ENCODE data around the gene BEAN1.
"Not testable (repeated sequence)": the region's sequence is repeated elsewhere in the genome, so short reads cannot be mapped to it uniquely, and the experiment has no call there.

BEAN1 gene

GRCh38 chr16:66486199-66486772, 59.2 kb downstream of the BEAN1 start:
- DNase-seq (ENCODE audit: low read depth in 2 of 2): no peak

DNA sequence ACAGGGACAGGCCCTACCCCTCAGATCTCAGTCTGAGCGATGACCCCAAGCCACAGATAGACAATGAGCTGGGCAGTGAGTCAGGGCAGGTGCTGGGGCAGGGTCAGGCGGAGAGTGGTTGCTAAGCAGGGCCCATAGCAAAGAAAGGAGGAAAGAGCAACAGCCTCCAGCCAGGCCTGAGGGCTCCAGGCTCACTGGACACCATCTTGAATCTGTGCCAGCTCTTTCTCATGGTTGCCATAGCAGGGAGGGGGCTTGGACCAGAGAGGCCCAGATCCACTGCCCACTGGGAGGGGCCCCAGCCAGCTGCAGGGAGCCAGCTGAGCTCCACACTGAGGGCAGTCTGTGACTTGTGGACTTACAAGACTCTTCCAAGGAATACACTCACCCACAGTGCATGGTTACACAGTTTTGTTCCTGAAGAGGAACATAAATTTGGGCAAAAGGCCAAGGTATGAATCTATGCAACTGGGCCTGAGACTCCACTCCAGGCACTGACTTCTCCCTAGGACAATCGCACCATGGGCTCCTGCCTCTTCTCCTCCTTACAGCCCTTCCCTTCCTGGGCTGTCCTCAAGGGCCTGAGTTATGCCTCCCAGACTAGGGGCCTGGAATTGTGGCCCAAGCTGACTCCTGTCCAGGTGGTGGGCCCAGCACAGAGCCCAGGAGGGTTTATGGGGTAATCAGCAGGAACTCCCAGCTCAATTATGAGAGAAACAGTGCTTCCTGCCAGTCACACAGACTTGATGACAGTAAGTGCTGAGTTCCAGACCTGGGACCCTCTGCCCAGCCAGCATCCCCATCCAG, 59.9 kb downstream of the BEAN1 start:
- DNase-seq (ENCODE audit: low read depth in 2 of 2): no peak

GRCh38 chr16:66487580-66488275, 60.6 kb downstream of the BEAN1 start:
- no peak for DNase-seq (ENCODE audit: low read depth in 2 of 2)

DNA sequence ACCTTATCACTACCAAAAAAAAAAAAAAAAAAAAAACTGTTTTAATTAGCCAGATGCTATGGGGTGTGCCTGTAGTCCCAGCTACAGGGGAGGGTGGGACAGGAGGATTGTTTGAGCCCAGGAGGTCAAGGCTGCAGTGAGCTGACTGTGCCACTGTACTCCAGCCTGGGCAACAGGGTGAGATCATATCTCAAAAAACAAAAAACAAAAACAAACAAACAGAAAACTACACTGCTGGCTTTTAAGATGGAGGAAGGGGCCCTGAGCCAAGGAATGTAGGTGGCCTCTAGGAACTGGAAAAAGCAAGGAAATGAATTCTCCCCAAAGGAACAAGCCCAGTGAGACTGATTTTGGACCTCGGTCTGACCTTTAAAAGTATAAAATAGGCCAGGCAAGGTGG, 61.4 kb downstream of the BEAN1 start:
- DNase-seq (ENCODE audit: low read depth in 2 of 2): no peak

DNA sequence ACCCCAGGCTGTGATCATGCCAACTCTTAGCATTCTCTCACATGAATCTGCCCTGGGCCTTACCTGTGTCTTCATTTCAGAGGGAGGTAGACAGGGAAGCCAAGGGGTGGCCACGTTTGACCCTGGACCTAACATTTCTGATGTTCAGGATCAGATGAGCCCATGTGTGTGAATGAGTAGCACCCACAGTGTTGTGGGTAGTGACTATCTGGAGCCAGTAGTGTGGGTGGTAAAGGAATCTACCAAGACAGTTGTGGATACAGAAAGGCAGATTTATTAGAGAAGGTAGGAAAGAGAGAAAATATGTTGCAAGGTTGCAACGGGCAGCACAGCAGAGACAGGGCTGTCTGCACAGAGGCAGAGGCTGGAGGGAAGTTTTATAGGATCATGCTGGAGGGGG, 62.3 kb downstream of the BEAN1 start:
- DNase-seq (ENCODE audit: low read depth in 2 of 2): no peak

- no peak for DNase-seq (ENCODE audit: low read depth in 2 of 2)
Measured at GRCh38 chr16:66489818-66490217, 62.7 kb downstream of the BEAN1 start.

DNA sequence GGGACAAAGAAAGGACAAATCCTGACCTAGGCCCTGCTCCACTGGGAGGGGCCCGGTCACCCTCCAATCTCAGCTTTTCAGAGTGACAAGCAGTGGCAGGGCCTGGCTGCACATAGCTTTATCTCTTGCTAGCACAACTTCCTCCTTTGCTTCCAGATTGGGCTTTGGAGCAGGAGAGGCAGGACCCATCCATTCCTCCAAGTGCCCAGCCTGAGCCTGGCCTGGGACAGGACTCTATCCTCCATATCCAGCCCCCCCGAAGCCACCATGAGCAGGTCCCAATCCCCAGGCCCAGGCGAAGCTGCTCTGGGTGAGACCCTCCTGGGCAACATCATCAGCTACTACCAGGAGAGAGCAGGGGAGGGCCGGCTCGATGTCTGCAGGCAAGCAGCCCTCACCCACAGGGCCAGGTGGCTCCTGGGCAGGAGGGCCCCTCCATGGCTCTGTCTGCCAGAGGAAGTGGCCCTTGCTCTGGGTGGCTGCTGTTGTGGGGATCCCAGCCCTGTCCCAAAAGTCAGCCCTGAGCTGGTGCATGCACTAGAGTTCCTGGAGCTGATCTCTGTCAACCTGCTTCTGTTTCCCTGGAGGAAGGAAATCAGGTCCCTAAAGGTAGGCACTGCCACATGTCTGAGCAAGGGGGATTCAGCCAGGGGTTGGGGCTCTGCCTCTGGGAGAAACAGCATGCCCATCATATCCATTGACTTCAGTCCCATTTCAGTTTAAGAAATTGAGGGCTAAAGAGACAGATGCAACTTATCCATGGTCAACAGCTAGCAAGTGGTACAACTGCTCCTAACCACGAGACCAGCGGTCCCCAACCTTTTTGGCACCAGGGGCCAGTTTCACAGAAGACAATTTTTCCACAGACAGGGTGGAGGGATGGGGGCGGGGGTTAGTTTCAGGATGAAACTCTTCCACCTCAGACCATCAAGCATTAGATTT, 64.0 kb downstream of the BEAN1 start:
- DNase-seq (ENCODE audit: low read depth in 2 of 2): no peak

DNA sequence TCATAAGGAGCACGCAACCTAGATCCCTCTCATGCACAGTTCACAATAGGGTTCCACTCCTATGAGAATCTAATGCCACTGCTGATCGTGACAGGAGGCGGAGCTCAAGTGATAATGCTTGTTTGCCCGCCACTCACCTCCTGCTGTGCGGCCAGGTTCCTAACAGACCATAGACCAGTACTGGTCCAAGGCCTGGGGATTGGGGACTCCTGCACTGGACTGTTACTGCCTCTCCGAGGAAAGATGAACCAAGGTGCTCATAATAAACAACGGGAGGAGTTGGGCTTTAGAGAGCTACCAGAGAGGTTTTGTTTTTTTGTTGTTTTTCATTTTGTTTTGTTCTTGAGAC, 64.6 kb downstream of the BEAN1 start:
- DNase-seq (ENCODE audit: low read depth in 2 of 2): no peak

GRCh38 chr16:66493490-66494401, 66.7 kb downstream of the BEAN1 start:
- DNase-seq (ENCODE audit: low read depth in 2 of 2): no peak

DNA sequence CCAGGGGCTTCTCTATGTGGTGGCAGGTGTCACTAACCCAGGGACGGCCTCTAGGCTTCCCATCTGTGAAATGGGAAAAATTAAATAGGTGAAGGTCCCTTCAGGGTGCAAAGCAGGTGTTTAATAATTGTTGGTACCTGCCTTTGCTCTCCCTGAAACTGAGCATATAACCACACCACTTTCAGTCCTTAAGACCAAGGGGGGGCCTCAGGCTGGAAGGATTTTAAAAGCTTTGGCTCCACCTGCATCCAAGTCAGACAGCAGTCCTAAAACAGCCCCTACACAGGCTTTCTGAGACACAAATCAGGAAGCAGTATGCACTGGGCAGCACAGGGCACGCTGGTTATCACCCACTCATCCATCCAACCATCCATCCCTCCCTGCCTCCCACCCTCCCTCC, 67.8 kb downstream of the BEAN1 start:
- no peak for DNase-seq (ENCODE audit: low read depth in 2 of 2)

GRCh38 chr16:66495440-66495839, 68.3 kb downstream of the BEAN1 start:
- DNase-seq (ENCODE audit: low read depth in 2 of 2): no peak

DNA sequence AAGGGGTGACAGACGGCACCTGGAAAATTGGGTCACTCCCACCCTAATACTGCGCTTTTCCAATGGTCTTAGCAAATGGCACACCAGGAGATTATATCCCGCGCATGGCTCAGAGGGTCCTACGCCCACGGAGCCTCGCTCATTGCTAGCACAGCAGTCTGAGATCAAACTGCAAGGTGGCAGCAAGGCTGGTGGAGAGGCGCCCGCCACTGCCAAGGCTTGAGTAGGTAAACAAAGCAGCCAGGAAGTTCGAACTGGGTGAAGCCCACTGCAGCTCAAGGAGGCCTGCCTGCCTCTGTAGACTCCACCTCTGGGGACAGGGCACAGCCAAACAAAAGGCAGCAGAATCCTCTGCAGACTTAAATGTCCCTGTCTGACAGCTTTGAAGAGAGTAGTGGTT, 69.1 kb downstream of the BEAN1 start:
- not testable (repeated sequence) for DNase-seq (ENCODE audit: low read depth in 2 of 2)

- not testable (repeated sequence) for DNase-seq (ENCODE audit: low read depth in 2 of 2)
Measured at GRCh38 chr16:66497921-66498320, 70.8 kb downstream of the BEAN1 start.

- DNase-seq (ENCODE audit: low read depth in 2 of 2): not testable (repeated sequence)
Measured at GRCh38 chr16:66501563-66501962, 74.5 kb downstream of the BEAN1 start.

GRCh38 chr16:66502020-66502913, 75.2 kb downstream of the BEAN1 start:
- DNase-seq (ENCODE audit: low read depth in 2 of 2): no peak

DNA sequence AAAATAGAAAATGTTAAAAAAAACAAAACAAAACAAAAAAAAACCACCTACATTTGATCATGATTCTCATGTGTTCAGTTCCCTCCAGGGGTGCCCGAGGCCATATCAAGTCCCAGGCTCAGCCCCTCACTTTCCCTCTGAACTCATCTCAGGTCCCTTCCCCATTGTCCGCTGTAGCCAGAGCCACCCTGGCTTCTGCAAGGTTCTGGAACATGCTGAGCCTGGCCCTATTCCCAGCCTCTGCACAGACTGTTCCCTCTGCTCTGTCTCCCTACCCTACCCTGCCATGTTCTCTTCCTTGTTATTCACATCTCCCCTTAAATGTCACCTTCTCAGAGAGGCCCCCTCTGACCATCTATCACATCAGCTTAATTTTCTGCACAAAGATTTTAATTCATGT, 75.9 kb downstream of the BEAN1 start:
- no peak for DNase-seq (ENCODE audit: low read depth in 2 of 2)

DNA sequence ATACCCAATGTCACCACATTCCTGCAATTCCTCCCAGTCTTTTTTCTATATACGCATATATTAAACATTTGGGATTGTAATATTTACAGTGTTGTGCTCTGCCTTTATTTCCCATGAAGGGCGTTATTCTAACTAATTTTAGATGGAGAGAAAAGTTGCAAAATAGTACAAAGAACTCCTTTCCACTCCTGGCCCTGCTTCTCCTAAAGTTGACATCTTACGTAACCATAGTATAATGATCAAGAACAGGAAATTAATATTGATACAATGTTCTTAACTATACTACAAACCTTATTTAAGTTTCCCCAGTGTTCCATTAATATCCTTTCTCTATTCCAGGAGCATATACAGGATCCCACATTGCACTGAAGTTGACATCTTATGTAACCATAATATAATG, 76.5 kb downstream of the BEAN1 start:
- no peak for DNase-seq (ENCODE audit: low read depth in 2 of 2)

GRCh38 chr16:66507731-66508239, 80.7 kb downstream of the BEAN1 start:
- DNase-seq (ENCODE audit: low read depth in 2 of 2): no peak

- DNase-seq (ENCODE audit: low read depth in 2 of 2): no peak
Measured at GRCh38 chr16:66508248-66508913, 81.3 kb downstream of the BEAN1 start.
